H1 (cell line): ENCODE data around the gene TRIL. TPM values are rescaled to one million over a fixed set of nuclear protein-coding genes. Genes with fewer than 3 reads are reported as not detected.

Experiments
- CTCF ChIA-PET: fragments of 300-600 bp; sonication (Branson Sonifier 250); formaldehyde crosslinking; loops from one replicate; lab custom pipeline; 2021; ENCODE audit not compliant: partially characterized antibody; lab: Charles Lee
- POLR2A ChIA-PET: fragments of 300-600 bp; sonication (Branson Sonifier 250); formaldehyde crosslinking; loops from one replicate; lab custom pipeline; 2021; ENCODE audit warnings: inconsistent platforms; ENCODE audit not compliant: partially characterized antibody; lab: Charles Lee
- DNase-seq, 2 experiments: peaks; one replicate each; pipeline versions ENCODE4 v3.0.0 to v3.0.0-alpha.2; 2010 to 2022; ENCODE audit warnings: low spot score in 2 of 2, low read depth in 1 of 2, mixed read lengths in 1 of 2
- FAIRE-seq: peaks from 2 replicates; lab custom pipeline; 2011; peaks lifted over from hg19 to GRCh38; lab: Jason Lieb, UNC
- H2AFZ ChIP-seq: 2 replicates; pipeline ENCODE4 v1.8.1; 2012; ENCODE audit warnings: low read length, inconsistent platforms
- H2AK5ac ChIP-seq: 2 replicates; pipeline ENCODE4 v1.6.1; 2013; ENCODE audit warnings: low read depth, low read length
- H2BK120ac ChIP-seq: replicated peaks from 2 replicates; pipeline ENCODE3; 2013; ENCODE audit warnings: low read depth, low read length, inconsistent platforms
- H2BK12ac ChIP-seq: 2 replicates; pipeline ENCODE4 v1.6.1; 2013; ENCODE audit warnings: low read depth, low read length
- H2BK15ac ChIP-seq: 2 replicates; pipeline ENCODE4 v1.6.1; 2013; ENCODE audit warnings: low read length
- H2BK20ac ChIP-seq: 2 replicates; pipeline ENCODE4 v1.6.1; 2013; ENCODE audit warnings: low read length
- H2BK5ac ChIP-seq: 2 replicates; pipeline ENCODE4 v1.6.1; 2013; ENCODE audit warnings: low read depth, low read length
- H3K14ac ChIP-seq: 2 replicates; pipeline ENCODE4 v1.6.1; 2013; ENCODE audit warnings: inconsistent platforms; ENCODE audit not compliant: insufficient read length
- H3K18ac ChIP-seq: 2 replicates; pipeline ENCODE4 v1.6.1; 2013; ENCODE audit warnings: low read length; ENCODE audit errors: extremely low read depth
- H3K23ac ChIP-seq: 2 replicates; pipeline ENCODE4 v1.6.1; 2013; ENCODE audit warnings: inconsistent platforms; ENCODE audit not compliant: insufficient read length
- H3K23me2 ChIP-seq: 2 replicates; pipeline ENCODE4 v1.6.1; 2013; ENCODE audit warnings: low read depth, low read length
- H3K27ac ChIP-seq: 2 replicates; pipeline ENCODE4 v1.6.1; 2011; ENCODE audit warnings: low read depth, low read length, inconsistent platforms
- H3K27me3 ChIP-seq, 4 experiments: replicated peaks in 1 of 4; 1 replicate in 1 of 4; 2 replicates in 3 of 4; pipeline versions ENCODE4 v1.6.1 to v1.8.1; 2011 to 2013; ENCODE audit warnings: low read length in 3 of 4, mild to moderate bottlenecking in 3 of 4, inconsistent platforms in 2 of 4, mixed read lengths in 2 of 4, moderate library complexity in 1 of 4; ENCODE audit not compliant: control insufficient read depth in 3 of 4, insufficient read depth in 3 of 4; ENCODE audit errors: extremely low read depth in 1 of 4
- H3K36me3 ChIP-seq, 4 experiments: 2 replicates each; pipeline versions ENCODE4 v1.6.1 to v1.8.1; 2011 to 2013; ENCODE audit warnings: mild to moderate bottlenecking in 4 of 4, low read length in 3 of 4, moderate library complexity in 2 of 4, control low read depth in 1 of 4, inconsistent platforms in 1 of 4; ENCODE audit not compliant: insufficient read depth in 4 of 4, control insufficient read depth in 2 of 4
- H3K4ac ChIP-seq: replicated peaks from 2 replicates; pipeline ENCODE3; 2013; ENCODE audit warnings: low read length, low read depth, mixed read lengths, inconsistent platforms; ENCODE audit not compliant: insufficient read length
- H3K4me1 ChIP-seq, 4 experiments: replicated peaks in 1 of 4; 1 replicate in 1 of 4; 2 replicates in 3 of 4; pipeline versions ENCODE4 v1.6.1 to v1.8.1; 2011 to 2013; ENCODE audit warnings: low read length in 3 of 4, inconsistent platforms in 2 of 4, mixed read lengths in 1 of 4; ENCODE audit not compliant: insufficient read depth in 4 of 4, control insufficient read depth in 3 of 4
- H3K4me2 ChIP-seq, 2 experiments: 2 replicates each; pipeline versions ENCODE4 v1.6.1 to v1.8.1; 2011 to 2013; ENCODE audit warnings: low read depth in 2 of 2, low read length in 2 of 2, control low read depth in 1 of 2, inconsistent platforms in 1 of 2, mild to moderate bottlenecking in 1 of 2; ENCODE audit not compliant: insufficient read depth in 1 of 2
- H3K4me3 ChIP-seq, 4 experiments: fragments of 200-600, 300-600 bp in 1 of 4; sonication (generic), shearing (Covaris generic), sonication (Bioruptor Twin) in 1 of 4; 2 replicates each; pipeline versions ENCODE4 v1.5.1 to v1.8.1; 2011 to 2016; ENCODE audit warnings: low read length in 4 of 4, low read depth in 3 of 4, control low read depth in 2 of 4, inconsistent platforms in 2 of 4, mild to moderate bottlenecking in 2 of 4, mixed read lengths in 1 of 4, moderate library complexity in 1 of 4; ENCODE audit not compliant: insufficient read depth in 2 of 4; ENCODE audit errors: extremely low read depth in 1 of 4
- H3K56ac ChIP-seq: replicated peaks from 2 replicates; pipeline ENCODE3; 2013; ENCODE audit warnings: low read depth, mild to moderate bottlenecking, mixed read lengths, low read length, inconsistent platforms; ENCODE audit not compliant: insufficient read length
- H3K79me1 ChIP-seq: 2 replicates; pipeline ENCODE4 v1.6.1; 2013; ENCODE audit warnings: low read depth, low read length, control low read depth
- H3K79me2 ChIP-seq, 2 experiments: 2 replicates each; pipeline versions ENCODE4 v1.6.1 to v1.8.1; 2012 to 2013; ENCODE audit warnings: low read length in 2 of 2, mild to moderate bottlenecking in 2 of 2, inconsistent platforms in 1 of 2; ENCODE audit not compliant: insufficient read depth in 2 of 2, control insufficient read depth in 1 of 2
- H3K9ac ChIP-seq, 4 experiments: replicated peaks in 1 of 4; 1 replicate in 1 of 4; 2 replicates in 3 of 4; pipeline versions ENCODE4 v1.6.1 to v1.8.1; 2011 to 2013; ENCODE audit warnings: low read depth in 3 of 4, low read length in 3 of 4, control low read depth in 2 of 4, mild to moderate bottlenecking in 2 of 4, moderate library complexity in 2 of 4, inconsistent platforms in 1 of 4; ENCODE audit errors: extremely low read depth in 1 of 4
- H3K9me3 ChIP-seq, 2 experiments: 2 replicates each; pipeline versions ENCODE4 v1.6.1 to v1.8.1; 2012 to 2013; ENCODE audit warnings: mild to moderate bottlenecking in 2 of 2, moderate library complexity in 2 of 2, control low read depth in 1 of 2, inconsistent platforms in 1 of 2, low read depth in 1 of 2, low read length in 1 of 2, mixed read lengths in 1 of 2; ENCODE audit not compliant: insufficient read depth in 2 of 2
- H4K20me1 ChIP-seq, 2 experiments: replicated peaks in 1 of 2; 2 replicates each; pipeline versions ENCODE3 to v1.8.1; 2011 to 2013; ENCODE audit warnings: inconsistent platforms in 2 of 2, low read length in 2 of 2, mild to moderate bottlenecking in 1 of 2; ENCODE audit not compliant: insufficient read depth in 2 of 2, control insufficient read depth in 1 of 2
- H4K5ac ChIP-seq: 2 replicates; pipeline ENCODE4 v1.6.1; 2013; ENCODE audit warnings: low read length, low read depth, mixed read lengths, inconsistent platforms; ENCODE audit not compliant: insufficient read length
- H4K8ac ChIP-seq: 2 replicates; pipeline ENCODE4 v1.8.0; 2013; ENCODE audit warnings: mild to moderate bottlenecking, moderate library complexity, low read length, inconsistent platforms; ENCODE audit not compliant: insufficient read depth; ENCODE audit errors: extremely low read depth
- H4K91ac ChIP-seq: replicated peaks from 2 replicates; pipeline ENCODE3; 2013; ENCODE audit warnings: low read length, mixed read lengths, inconsistent platforms; ENCODE audit not compliant: insufficient read length
- CEBPB ChIP-seq: IDR thresholded peaks from 2 replicates; pipeline ENCODE4 v1.6.1; 2012; ENCODE audit warnings: low read depth, low read length
- NRF1 ChIP-seq: IDR thresholded peaks from 2 replicates; pipeline ENCODE4 v1.6.1; 2011; ENCODE audit warnings: mild to moderate bottlenecking, low read depth, low read length, improper control_type of control experiment
- RAD21 ChIP-seq, 2 experiments: IDR thresholded peaks in 1 of 2; conservative IDR thresholded peaks in 1 of 2; 2 replicates each; pipeline ENCODE4 v1.6.1; 2011; ENCODE audit warnings: low read depth in 2 of 2, low read length in 2 of 2, improper control_type of control experiment in 1 of 2, inconsistent platforms in 1 of 2, mild to moderate bottlenecking in 1 of 2, moderate library complexity in 1 of 2
- RNF2 ChIP-seq: fragments of 200-900, 300-1000 bp; sonication (generic); IDR thresholded peaks from 2 replicates; pipeline ENCODE4 v1.7.1; 2016; ENCODE audit warnings: borderline replicate concordance, low read depth, mild to moderate bottlenecking, antibody characterized with exemption, low read length; ENCODE audit not compliant: poor library complexity, severe bottlenecking; ENCODE audit errors: missing control alignments
- SP2 ChIP-seq: IDR thresholded peaks from 2 replicates; pipeline ENCODE4 v1.6.1; 2012; ENCODE audit warnings: mild to moderate bottlenecking, low read length, inconsistent platforms
- WGBS, 2 experiments: shearing (Covaris generic) in 1 of 2; methylation state at CpG; one replicate each; pipeline versions ENCODE4 v1.1.6 to v1.1.7; 2013 to 2015; ENCODE audit warnings: low lambda C conversion rate in 2 of 2, mixed read lengths in 2 of 2, inconsistent platforms in 1 of 2, low coverage in 1 of 2, missing lambda C conversion rate in 1 of 2; ENCODE audit not compliant: insufficient replicate concordance in 2 of 2, insufficient coverage in 1 of 2, insufficient read length in 1 of 2; ENCODE audit errors: extremely low coverage in 1 of 2, missing lambda C conversion rate in 1 of 2; 5-methylcytosine and 5-hydroxymethylcytosine counted together
- polyA plus RNA-seq, 7 experiments: library from polyadenylated mRNA; depleted of rRNA in 3 of 7; stranded (reverse) in 5 of 7; unstranded in 2 of 7; fragments of >200 nt in 5 of 7; fragments of 200-250 nt in 2 of 7; gene quantifications; 1 replicate in 5 of 7; 2 replicates in 1 of 7; 4 replicates in 1 of 7; pipeline versions ENCODE4 v1.2.1 to v1.2.3, GENCODE V29; 2011 to 2013; ENCODE audit warnings: missing spikeins in 2 of 7, mixed read lengths in 2 of 7
- total RNA-seq: library from RNA; stranded (reverse); fragmentation: NEBNext Ultra II Directional; extraction: Animal tissue kit (Norgen Biotek cat#: 25700); gene quantifications from 2 replicates; pipeline ENCODE4 v1.2.1, GENCODE V29; 2021
- TF ChIP-seq, protein P1 (sequence below), 3 experiments: IDR thresholded peaks; 1 replicate in 2 of 3; 2 replicates in 1 of 3; pipeline versions ENCODE4 v1.5.1 to v1.6.1; 2011; ENCODE audit warnings: low read length in 3 of 3, mild to moderate bottlenecking in 3 of 3, inconsistent platforms in 2 of 3, low read depth in 1 of 3, moderate library complexity in 1 of 3; ENCODE audit not compliant: insufficient read depth in 1 of 3; ENCODE audit errors: control extremely low read depth in 1 of 3

TRIL gene
- total and polyA plus RNA-seq, 2 of the 8 experiments (the other 6 are each of a cell fraction or from before 2014, with no cell fraction given): 3.9 to 5.5 TPM

GRCh38 chr7:28922624-28923331 lies 35.4 kb downstream of the TRIL start:
- Histone ChIP-seq H3K4me1 (peaks cover 0 to 4% (median 2%) of the 10 kb centered on the region in 4 experiments; a peak in 3 of 7 replicates), H3K18ac (no peak overlapping the region), H3K9ac (no peak overlapping the region), H4K91ac (no peak overlapping the region), H2BK12ac (no peak overlapping the region), H3K4ac (no peak overlapping the region), H3K27me3 (no peaks in the 10 kb centered on the region), H3K56ac (no peak overlapping the region), H2BK5ac (no peak overlapping the region), H3K23ac (no peak overlapping the region), H3K79me2 (no peaks in the 10 kb centered on the region), H4K20me1 (no peaks in the 10 kb centered on the region), H3K4me2 (no peak overlapping the region), H3K23me2 (no peaks in the 10 kb centered on the region), H2AK5ac (no peak overlapping the region), H3K36me3 (no peaks in the 10 kb centered on the region), H2AFZ (0 out of 2 replicates have a peak overlapping the region, but pooled peaks have one; percentile 19), H4K5ac (no peak overlapping the region), H4K8ac (no peak overlapping the region), H2BK120ac (no peak overlapping the region), H3K14ac (no peak overlapping the region), H2BK15ac (no peak overlapping the region), H3K79me1 (no peaks in the 10 kb centered on the region), H3K27ac (no peak overlapping the region), H2BK20ac (no peak overlapping the region), H3K4me3 (no peak overlapping the region), H3K9me3 (no peaks in the 10 kb centered on the region)
- DNase-seq: peak; percentile 31 to 74
- ChIA-PET CTCF (interaction anchor here (0.5 to 20.0 kb wide), 71 partner anchors 9 to 1006 kb away, joined by 3 to 692 read pairs (median 4); partner anchors contain the start of genes CPVL and TRIL), POLR2A (interaction anchor here (0.5 kb wide), 1 partner anchor 25 kb away, joined by 3 read pairs; no protein-coding TSS in a partner anchor)
- WGBS, 2 experiments: 23% methylated on average over 7 of the region's 7 CpGs; no CpG with 5 or more reads in 1 of the 2 experiments
- TF ChIP-seq NRF1 (no peak), RNF2 (no peak), SP2 (no peak), CEBPB (0 out of 2 replicates have a peak, but pooled peaks have one; percentile 23), RAD21 (IDR thresholded peaks at IDR 0.05 in 1 of 2, conservative IDR thresholded peaks at IDR 0.05 in 1 of 2; ENCODE audit: low read depth in 2 of 2, low read length in 2 of 2) (peak; percentile 94 to 95)
- TF ChIP-seq, protein P1, sequence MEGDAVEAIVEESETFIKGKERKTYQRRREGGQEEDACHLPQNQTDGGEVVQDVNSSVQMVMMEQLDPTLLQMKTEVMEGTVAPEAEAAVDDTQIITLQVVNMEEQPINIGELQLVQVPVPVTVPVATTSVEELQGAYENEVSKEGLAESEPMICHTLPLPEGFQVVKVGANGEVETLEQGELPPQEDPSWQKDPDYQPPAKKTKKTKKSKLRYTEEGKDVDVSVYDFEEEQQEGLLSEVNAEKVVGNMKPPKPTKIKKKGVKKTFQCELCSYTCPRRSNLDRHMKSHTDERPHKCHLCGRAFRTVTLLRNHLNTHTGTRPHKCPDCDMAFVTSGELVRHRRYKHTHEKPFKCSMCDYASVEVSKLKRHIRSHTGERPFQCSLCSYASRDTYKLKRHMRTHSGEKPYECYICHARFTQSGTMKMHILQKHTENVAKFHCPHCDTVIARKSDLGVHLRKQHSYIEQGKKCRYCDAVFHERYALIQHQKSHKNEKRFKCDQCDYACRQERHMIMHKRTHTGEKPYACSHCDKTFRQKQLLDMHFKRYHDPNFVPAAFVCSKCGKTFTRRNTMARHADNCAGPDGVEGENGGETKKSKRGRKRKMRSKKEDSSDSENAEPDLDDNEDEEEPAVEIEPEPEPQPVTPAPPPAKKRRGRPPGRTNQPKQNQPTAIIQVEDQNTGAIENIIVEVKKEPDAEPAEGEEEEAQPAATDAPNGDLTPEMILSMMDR (IDR thresholded peaks at IDR 0.05; ENCODE audit: control extremely low read depth in 1 of 3, insufficient read depth in 1 of 3, low read depth in 1 of 3, low read length in 3 of 3): peak; percentile 35 to 85 (median 82)
- FAIRE-seq: peak; percentile 92
